Measurements from ENCODE around the gene PLP2. TPM values are rescaled to one million over a fixed set of nuclear protein-coding genes. Genes with fewer than 3 reads are reported as not detected.

Gene PLP2
- total and polyA plus RNA-seq, 2 of the 13 experiments (the other 11 are each of a cell fraction or from before 2014, with no cell fraction given), result 0.40 to 3.6 TPM

DNA sequence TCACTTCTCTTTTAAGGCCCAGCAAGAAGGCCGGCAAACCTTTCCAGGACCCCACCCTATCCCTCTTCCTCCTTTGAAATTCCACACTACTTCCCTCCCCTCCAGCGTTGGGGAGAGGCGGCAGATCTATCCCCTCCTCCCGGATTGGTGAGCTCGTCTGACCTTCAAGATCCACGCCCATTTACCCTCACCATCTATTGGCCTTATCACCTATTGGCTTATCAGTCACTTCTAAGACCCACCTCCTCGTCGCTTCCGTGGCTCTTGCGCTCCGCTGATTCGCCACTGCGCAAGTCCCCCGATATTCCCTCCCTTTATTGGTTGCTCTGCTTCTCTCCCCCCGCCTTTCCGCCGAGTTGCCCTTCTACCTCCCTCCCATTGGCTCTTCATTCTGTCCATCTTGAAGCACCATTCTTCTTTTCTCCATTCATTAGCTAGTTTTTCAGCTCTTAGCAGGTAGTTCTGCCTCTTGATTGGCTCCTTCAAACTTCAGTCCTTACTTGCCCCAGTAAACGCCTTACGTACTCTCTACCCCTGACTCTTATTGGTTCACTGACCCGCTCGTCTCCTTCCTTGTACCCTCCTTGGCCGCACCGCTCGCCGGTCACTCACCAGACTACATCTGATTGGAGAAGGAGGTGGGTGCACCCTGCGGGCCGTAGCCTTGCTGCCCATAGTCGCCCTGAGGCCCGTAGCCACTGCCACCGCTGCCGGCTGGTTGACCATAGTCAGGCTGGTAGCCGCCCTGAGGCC, 19.3 kb downstream of the PLP2 start (continued):
- TF ChIP-seq SP4 (CRISPR knock-in tag; IDR thresholded peaks at IDR 0.05) (peak; percentile 20; the same call in 1 of the 2 replicates), NFYB (CRISPR knock-in tag; IDR thresholded peaks at IDR 0.05) (peak; percentile 95), KMT2A (CRISPR knock-in tag; IDR thresholded peaks at IDR 0.05) (no peak), GATAD1 (CRISPR knock-in tag; IDR thresholded peaks at IDR 0.05) (0 out of 2 replicates have a peak, but pooled peaks have one; percentile 25), SP2 (CRISPR knock-in tag; IDR thresholded peaks at IDR 0.05) (peak; percentile 96), NFYC (CRISPR knock-in tag; IDR thresholded peaks at IDR 0.05) (peak; percentile 97), ZFY (CRISPR knock-in tag; IDR thresholded peaks at IDR 0.05) (peak; percentile 88), ZMYM4 (CRISPR knock-in tag; IDR thresholded peaks at IDR 0.05) (peak; percentile 65), PCBP2 (optimal IDR thresholded peaks at IDR 0.05; ENCODE audit: low read depth, low read length, poor library complexity, severe bottlenecking) (no peak), HCFC1 (IDR thresholded peaks at IDR 0.05; ENCODE audit: low read depth, low read length) (no peak; the same call in 1 of the 2 replicates), FOXO1 (CRISPR knock-in tag; IDR thresholded peaks at IDR 0.05) (no peak), ZNF780A (CRISPR knock-in tag; IDR thresholded peaks at IDR 0.05) (peak; percentile 48; the same call in 1 of the 2 replicates), PHF20 (CRISPR knock-in tag; IDR thresholded peaks at IDR 0.05) (peak; percentile 69), HDAC6 (IDR thresholded peaks at IDR 0.05; ENCODE audit: low read depth, low read length) (no peak), NONO (IDR thresholded peaks at IDR 0.05) (no peak), NONO (CRISPR knock-in tag; conservative IDR thresholded peaks at IDR 0.05) (no peak; the same call in 1 of the 2 replicates), ZFX (CRISPR knock-in tag; IDR thresholded peaks at IDR 0.05; ENCODE audit: low read depth) (peak; percentile 90; the same call in 1 of the 2 replicates), ZNF331 (CRISPR knock-in tag; IDR thresholded peaks at IDR 0.05) (0 out of 2 replicates have a peak, but pooled peaks have one; percentile 9)
- TF ChIP-seq, protein P1, sequence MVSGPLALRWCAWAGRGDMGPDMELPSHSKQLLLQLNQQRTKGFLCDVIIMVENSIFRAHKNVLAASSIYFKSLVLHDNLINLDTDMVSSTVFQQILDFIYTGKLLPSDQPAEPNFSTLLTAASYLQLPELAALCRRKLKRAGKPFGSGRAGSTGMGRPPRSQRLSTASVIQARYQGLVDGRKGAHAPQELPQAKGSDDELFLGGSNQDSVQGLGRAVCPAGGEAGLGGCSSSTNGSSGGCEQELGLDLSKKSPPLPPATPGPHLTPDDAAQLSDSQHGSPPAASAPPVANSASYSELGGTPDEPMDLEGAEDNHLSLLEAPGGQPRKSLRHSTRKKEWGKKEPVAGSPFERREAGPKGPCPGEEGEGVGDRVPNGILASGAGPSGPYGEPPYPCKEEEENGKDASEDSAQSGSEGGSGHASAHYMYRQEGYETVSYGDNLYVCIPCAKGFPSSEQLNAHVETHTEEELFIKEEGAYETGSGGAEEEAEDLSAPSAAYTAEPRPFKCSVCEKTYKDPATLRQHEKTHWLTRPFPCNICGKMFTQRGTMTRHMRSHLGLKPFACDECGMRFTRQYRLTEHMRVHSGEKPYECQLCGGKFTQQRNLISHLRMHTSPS (CRISPR knock-in tag; IDR thresholded peaks at IDR 0.05; ENCODE audit: low read depth), result no peak
- TF ChIP-seq, protein P2, sequence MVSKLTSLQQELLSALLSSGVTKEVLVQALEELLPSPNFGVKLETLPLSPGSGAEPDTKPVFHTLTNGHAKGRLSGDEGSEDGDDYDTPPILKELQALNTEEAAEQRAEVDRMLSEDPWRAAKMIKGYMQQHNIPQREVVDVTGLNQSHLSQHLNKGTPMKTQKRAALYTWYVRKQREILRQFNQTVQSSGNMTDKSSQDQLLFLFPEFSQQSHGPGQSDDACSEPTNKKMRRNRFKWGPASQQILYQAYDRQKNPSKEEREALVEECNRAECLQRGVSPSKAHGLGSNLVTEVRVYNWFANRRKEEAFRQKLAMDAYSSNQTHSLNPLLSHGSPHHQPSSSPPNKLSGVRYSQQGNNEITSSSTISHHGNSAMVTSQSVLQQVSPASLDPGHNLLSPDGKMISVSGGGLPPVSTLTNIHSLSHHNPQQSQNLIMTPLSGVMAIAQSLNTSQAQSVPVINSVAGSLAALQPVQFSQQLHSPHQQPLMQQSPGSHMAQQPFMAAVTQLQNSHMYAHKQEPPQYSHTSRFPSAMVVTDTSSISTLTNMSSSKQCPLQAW (CRISPR knock-in tag; IDR thresholded peaks at IDR 0.05), result no peak
- TF ChIP-seq, protein P3, sequence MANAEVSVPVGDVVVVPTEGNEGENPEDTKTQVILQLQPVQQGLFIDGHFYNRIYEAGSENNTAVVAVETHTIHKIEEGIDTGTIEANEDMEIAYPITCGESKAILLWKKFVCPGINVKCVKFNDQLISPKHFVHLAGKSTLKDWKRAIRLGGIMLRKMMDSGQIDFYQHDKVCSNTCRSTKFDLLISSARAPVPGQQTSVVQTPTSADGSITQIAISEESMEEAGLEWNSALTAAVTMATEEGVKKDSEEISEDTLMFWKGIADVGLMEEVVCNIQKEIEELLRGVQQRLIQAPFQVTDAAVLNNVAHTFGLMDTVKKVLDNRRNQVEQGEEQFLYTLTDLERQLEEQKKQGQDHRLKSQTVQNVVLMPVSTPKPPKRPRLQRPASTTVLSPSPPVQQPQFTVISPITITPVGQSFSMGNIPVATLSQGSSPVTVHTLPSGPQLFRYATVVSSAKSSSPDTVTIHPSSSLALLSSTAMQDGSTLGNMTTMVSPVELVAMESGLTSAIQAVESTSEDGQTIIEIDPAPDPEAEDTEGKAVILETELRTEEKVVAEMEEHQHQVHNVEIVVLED (CRISPR knock-in tag; IDR thresholded peaks at IDR 0.05; ENCODE audit: borderline replicate concordance), result 0 out of 2 replicates have a peak, but pooled peaks have one; percentile 65
- TF ChIP-seq, protein P4, sequence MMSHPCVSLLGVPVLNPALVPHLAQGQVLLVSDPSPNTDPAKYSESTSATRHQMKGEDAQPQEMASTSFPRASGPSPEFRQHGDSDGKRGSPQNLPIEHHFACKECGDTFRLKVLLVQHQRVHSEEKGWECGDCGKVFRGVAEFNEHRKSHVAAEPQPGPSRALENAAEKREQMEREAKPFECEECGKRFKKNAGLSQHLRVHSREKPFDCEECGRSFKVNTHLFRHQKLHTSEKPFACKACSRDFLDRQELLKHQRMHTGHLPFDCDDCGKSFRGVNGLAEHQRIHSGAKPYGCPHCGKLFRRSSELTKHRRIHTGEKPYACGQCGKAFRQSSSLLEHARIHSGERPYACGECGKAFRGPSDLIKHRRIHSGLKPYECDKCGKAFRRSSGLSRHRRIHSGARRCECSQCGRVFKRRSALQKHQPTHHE (CRISPR knock-in tag; IDR thresholded peaks at IDR 0.05; ENCODE audit: borderline replicate concordance), result no peak
- TF ChIP-seq, protein P5, sequence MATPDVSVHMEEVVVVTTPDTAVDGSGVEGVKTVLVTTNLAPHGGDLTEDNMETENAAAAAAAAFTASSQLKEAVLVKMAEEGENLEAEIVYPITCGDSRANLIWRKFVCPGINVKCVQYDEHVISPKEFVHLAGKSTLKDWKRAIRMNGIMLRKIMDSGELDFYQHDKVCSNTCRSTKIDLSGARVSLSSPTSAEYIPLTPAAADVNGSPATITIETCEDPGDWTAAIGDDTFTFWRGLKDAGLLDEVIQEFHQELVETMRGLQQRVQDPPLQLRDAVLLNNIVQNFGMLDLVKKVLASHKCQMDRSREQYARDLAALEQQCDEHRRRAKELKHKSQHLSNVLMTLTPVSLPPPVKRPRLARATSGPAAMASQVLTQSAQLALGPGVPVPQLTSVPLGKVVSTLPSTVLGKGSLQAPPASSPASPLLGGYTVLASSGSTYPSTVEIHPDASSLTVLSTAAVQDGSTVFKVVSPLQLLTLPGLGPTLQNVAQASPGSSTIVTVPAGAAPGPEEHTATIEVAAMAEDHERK (CRISPR knock-in tag; IDR thresholded peaks at IDR 0.05; ENCODE audit: low read depth), result peak; percentile 50; the same call in 1 of the 2 replicates
